AG08396 (cell line): ENCODE data around the gene RBM45.
"Not testable (repeated sequence)": the region's sequence is repeated elsewhere in the genome, so short reads cannot be mapped to it uniquely, and the experiment has no call there.

ENCODE experiments used
- DNase-seq: peaks from one replicate; pipeline ENCODE4 v3.0.0; 2012; ENCODE audit warnings: low spot score, mixed read lengths

RBM45 gene

DNA sequence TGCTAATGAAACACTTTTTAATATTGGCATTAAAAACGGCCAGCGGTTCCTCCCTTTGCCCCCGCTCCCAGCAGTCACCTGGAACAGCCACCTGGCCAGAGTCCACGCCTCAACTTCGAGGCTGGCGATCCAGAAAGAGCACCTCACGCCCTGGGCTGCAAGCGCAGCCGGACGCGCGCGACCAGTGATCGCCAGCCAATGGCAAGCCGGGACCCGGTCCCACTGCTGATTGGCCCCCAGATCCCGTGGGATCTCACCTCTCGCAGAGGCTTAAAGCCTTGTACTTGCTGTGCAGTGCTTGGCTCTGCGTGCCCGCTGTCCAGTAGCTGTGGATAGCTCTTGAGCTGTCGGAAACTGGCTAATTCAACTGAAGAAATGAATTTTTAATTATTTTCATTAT lies 4.1 kb upstream of the RBM45 start:
- DNase-seq: no peak

DNA sequence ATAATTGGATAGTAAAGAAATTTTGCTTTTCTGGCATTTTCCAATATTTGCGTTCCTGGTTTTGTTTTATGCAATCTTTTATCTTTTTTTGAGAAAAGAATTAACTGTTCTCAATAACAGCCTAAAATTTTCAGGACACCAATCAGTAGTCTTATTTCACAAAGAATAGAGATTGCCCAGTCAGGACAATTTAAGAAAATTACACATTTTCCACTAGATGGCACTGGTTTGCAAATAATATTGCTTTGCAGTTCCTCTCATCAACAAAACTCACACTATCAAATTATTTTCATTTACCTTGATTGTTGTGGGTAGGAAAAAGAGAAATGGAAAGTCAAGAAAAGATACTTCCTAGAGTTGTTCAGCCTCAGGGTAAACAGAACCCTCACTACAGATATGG lies 2.4 kb upstream of the RBM45 start:
- peak; percentile 65 for DNase-seq

DNA sequence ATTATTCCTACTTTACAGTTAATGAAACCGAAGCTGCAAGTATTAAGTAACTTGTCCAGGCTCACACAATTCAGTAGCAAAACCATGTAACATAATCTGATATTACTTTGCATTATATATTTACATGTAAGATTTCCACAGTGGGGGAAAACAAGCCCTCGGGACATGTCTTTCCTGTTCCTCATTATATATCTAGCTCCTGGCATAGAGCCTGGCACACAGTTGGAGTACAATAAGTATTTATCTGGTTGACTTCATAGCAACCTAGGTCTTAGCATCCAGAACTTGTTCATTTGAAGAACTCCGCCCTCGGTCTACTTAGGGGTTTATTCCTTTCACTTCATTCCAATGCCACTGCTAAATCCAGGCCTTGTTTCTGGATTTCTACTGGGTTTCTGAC lies 1.6 kb upstream of the RBM45 start:
- no peak for DNase-seq

DNA sequence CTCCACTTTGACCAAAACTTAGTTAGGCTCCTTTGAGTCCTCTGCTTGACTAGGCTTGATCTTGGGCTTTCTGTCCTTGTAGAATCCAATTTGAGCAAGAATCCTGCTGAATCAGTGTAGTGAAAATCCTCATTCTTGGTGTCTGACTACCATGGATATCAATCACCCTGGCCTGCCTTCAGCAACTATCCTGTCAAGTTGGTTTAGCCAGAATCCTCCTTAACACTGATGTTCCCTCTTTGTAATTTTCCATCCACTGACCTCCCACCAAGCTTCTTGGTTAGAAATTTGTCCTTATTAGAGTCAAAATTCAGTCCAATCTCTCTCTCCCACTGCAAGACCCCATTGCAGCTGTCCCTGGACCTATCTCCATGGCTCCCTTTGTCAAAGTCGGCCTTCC lies 494 bp upstream of the RBM45 start:
- no peak for DNase-seq

DNA sequence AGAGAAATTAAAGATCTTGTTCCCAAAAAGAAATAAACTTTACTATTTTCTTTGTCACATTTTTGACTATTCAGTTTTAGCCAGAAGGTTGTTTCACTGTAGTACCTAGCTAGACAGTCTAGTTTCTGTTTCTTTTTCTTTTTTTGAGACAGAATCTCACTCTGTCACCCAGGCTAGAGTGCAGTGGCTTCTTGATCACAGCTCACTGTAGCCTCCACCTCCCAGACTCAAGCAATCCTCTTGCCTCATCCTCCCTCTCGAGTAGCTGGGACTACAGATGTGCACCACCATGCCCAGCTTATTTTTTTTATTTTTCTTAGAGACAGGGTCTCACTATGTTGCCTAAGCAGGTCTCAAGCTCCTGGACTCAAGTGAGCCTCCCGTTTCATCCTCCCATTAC lies 2.2 kb downstream of the RBM45 start:
- DNase-seq: no peak

DNA sequence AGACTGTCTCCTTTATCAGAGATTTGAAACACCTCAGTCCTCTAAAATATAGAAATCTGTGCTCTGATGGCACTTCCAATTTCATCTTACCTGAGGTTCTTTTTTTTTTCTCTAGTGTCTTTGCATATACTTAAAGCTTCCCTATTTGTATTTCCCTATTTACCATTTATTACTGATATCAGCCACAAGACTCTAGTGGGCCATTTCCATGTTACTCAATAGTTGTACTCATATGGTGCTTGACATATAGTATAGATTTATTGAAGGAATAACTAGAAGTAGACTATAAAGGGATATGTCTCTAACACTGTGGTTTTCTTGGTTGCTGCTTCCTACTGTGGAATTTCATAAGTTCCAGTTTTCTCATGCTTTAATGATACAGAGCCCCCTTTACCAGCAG lies 3.0 kb downstream of the RBM45 start:
- no peak for DNase-seq

DNA sequence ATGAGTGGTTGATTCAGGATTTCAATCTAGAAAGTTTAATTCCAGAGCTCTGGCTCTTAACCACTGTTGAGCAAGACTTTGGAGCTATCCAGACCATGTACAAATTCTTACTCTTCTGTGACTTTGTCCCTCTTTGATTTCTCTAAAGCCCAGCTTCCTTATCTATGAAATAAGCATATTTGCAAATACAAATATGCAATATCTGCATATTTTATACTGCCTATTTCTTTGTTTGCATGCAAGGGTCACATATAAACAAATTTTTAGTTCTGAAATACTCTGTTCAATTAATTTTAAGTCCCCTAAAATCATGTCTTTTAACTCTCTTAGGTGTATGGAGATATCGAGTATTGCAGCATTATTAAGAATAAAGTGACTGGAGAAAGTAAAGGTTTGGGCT lies 5.5 kb downstream of the RBM45 start:
- DNase-seq: no peak

DNA sequence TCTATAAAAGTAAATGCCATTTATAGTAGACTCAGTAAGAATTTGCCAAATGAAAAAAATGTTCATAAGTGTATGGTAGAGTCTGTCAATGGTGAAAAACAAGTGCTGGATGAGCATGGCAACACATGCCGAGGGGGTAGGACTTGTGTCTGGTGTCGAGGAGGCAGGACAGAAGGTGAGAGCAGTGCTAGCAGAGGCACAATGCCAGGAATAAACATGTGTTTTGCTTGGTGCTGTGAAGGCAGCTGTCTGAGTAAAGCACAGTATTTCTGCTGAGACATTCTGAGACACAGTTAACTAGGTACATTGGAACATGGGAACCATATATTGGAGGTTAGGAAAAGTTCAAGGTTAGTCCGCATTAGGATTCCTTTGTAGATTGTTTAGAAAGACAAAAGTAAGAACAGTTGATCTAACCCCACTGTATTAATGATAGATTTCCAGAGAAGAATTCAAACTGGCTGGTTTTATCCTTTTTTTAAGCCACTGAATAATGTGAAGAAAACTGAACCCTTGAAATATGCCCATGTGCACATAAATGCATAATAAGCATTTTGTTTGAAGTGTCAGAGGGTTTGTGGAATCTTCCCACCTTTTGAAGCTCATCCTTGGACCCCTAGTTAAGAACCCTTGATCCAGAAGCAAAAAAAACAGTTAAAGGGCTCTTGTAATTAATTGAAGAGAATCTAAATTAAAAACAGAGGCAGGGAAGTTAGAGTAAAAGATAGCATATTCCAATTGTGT lies 7.1 kb downstream of the RBM45 start:
- no peak for DNase-seq

DNA sequence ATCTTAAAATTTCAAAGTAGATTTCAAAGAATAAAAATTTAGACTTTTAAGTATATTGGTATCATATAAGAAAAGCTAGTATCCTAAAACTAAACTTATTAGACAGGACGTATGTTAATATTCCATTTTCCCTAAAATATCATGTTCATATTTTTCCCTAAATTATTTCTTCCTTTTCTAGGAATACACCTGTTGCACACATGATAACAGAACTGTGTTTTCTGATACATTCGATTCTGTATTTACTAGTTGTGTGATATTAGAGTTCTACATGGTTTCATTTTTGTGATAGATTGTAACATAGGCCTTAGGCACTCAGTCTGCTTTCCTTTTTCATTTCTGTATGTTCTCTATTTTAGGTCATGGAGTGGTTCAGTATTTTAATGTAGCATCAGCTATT lies 10.9 kb downstream of the RBM45 start:
- DNase-seq: no peak

DNA sequence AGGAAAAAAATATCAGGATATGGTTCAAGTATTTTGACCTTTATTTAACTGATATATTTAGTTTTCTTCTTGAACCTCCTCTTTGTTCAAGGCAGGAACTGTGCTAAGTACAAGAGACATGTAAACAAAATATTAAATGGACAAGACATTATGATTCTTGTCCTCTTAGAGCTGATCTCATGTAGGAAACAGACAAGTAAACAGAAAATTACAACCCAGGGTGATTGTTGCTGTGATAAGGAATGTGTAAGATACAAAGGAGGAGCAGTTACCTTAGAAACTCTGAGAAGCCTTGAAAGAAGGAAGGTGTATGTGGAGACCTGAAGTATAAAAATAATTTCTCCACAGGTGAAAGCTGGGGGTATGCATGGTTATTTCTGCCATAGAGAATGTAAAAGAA lies 12.9 kb downstream of the RBM45 start:
- DNase-seq: no peak

DNA sequence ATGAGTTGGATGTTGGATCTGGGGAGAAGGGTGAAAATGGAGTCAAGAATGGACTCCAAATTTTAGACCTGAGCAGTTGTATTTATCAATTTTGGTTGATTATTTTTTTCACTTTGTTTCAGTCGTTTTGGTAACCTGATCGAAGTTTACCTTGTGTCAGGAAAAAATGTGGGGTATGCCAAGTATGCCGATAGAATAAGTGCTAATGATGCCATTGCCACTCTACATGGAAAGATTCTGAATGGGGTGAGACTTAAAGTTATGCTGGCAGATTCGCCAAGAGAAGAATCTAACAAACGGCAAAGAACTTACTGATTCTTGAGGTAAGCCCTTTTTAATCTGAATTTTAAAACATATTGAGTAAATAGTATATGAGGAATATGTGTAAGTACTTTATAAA lies 13.6 kb downstream of the RBM45 start:
- DNase-seq: no peak

DNA sequence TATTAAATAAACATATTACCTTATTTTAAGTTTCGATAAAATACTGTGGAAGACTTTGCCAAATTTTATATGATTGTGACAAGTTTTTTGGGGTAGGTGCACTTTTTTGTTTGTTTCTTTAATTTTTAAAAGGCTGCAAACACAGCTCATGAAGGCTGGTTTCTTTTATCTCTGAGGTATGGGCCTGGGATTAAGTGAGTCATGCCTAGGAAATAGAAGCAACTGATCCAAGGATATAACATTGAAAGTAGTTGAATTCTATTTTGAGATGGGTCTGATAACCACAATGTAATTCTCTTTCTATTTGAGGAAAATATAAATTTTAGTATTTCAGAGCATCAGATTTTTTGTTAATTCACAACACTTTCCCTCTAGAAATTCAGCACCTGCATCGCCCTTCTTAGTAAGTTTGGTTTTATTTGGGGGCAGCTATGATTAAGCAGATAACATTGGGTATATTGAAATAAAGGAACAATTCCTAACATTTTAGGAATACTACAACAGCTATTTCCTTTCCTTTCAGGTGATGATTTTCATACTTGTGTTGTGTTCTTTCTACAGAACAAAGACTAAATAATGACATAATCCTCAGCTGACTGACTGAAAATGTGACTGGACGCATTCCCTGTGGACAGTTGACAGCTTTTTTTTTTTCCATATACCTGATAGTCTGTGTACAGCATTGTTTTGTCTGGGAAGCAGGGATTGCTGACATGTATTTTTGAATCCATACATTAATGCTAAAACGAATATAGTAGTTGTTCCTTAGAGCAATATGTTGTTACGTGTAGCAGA lies 16.8 kb downstream of the RBM45 start:
- DNase-seq: no peak

DNA sequence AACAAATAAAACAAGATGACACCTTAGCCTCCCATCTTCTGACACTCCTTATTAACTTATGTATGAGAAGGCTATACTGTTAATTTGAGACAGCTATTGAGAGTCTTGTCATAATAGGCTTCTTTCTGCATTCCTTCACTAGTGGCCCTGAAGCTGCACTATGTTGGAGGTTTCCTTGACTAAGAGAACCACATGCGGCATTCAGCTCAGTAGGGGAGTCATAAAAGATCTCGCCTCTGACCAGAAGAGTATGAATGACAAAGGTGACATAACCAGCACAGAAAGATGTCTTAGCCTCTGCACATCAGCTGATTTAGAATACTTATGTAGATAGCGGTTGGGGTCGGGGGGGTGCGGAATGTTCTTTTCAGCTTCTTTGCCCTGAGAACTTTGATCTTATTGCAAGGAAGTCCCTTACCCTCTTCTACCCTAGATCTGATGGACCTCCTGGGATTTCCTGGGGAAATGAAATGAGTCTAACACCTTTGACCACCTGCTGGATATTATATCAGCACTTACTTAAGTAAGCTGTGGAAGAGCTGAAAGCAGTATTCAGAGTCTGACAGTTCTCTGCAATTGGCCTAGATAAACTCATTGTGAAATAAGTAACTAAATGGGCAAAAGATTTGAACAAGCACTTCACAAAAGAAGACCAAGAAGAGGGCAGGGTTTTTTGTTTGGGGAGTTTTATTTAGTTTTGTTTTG lies 24.2 kb downstream of the RBM45 start:
- DNase-seq: no peak

DNA sequence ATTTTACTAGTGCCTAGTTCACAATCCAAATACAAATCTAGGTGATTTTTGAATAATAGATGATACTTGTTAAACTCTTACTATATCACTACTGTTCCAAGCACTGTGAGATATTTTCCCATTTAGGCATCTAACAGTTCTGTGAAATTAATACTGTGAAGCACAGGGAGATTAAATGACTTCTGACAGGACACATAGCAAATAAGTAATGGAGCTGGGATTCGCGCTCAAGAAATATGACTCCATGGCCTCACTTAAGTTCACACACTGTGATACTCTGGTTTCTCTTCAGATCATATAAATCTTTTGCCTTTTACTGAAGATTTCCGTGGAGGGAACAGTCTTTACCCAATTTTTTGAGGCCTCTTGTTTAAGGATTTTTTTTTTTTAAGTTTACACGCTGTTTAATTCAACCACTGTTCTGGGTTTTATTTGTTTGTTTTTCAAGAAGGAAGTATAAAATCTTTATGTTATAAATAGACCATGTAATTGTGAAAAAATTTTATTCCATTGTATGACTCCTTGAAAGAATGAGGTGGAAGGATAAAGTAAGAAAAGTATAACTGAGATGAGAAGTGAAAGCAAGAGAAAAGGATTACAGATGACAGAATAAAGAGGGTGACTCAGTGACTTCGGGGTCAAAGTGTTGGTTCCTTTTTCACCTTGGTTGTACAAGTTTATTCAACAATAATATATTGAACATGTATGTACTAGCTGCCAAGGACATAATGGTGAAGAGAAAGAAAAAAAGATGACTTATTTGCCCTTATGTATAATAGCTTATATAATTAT lies 30.2 kb downstream of the RBM45 start:
- no peak for DNase-seq

DNA sequence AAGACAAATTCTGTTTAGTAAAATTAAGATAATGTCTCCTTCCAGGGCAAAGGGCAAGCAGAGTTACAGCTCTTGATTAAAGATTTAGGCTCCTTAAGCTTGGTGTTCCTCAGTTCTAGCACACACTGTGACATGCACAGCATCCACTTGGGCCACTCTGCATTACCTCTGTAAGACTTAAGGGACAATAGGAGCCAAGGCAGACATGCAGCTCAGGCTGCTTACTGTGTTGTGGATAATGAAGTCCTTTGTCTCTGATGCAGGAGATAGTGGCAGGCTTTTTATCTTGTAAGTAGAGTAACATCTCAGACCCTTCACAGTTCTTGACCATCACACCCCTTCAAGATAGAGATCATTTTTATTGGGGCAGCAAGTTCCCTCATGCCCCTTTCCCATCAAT lies 31.2 kb downstream of the RBM45 start:
- no peak for DNase-seq

DNA sequence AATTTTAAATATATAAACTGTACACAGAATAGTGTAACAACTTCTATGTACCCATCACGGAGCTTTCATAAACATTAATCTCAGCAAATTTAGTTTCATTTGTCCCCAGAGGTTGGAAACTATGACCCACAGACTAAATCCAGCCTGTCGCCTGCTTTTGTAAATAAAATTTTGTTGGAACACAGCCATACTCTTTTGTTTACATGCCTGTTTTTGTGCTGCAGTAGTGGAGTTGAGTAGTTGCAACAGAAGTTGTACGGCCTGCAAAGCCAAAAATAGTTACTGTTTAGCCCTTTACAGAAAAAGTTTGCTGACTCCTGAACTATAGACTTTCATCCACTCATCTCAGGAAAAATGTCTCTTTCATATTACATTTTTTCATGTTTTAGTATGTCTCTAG lies 39.8 kb downstream of the RBM45 start:
- DNase-seq: peak; percentile 10

DNA sequence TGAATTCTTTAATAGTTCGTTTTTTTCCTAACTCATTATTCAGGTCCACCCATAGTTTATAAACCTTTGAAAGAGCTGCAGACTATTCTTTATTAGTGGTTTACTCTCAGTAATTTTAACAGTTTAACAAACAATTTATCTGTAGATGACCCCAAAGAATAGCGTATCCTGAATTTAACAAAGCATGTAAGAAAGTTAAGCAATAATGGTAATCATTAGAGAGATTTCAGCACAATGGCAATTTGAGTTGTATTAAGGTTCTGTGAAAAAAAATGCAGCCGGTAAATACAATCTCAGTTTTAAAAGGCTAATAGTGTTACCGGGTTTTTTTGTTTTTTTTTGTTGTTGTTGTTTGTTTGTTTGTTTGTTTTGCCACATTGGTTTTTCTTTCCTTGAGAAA lies 40.3 kb downstream of the RBM45 start:
- no peak for DNase-seq

DNA sequence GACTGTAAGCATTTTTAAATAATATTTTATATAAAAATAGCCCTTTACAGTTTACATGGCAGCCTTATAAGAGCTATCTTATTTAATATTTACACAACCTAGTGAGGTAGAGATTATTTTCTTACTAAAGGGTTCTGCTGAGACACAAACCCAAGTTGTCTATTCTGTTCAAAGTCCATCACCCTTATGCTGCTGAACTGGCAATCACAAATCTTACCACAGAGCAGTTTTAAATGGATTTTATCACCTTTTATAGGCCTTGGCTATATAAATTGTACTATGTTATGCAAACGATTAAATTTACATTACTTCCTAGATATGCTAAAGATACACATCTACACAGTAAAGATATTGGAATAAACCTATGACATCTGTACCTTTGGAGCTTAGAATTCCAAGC lies 40.7 kb downstream of the RBM45 start:
- DNase-seq: no peak

DNA sequence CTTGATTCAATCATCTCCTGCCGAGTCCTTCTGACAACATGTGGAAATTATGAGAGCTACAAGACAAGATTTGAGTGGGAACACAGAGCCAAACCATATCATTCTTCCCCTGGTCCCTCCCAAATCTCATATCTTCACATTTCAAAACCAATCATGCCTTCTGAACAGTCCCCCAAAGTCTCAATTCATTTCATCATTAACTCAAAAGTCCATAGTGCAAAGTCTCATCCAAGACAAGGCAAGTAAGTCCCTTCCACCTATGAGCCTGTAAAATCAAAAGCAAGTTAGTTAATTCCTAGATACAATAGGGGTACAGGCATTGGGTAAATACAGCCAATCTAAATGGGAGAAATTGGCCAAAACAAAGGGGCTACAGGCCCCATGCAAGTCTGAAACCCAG lies 41.6 kb downstream of the RBM45 start:
- DNase-seq: not testable (repeated sequence)

DNA sequence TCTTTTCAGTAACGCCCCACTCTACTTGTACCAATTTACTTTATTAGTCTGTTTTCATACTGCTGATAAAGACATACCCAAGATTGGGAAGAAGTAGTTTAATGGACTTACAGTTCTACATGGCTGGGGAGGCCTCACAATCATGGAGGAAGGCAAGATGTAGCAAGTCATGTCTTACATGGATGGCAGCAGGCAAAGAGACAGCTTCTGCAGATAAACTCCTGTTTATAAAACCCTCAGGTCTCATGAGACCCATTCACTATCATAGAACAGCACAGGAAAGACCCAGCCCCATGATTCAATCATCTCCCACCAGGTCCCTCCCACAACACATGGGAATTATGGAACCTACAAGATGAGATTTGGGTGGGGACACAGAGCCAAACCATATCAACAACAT lies 43.3 kb downstream of the RBM45 start:
- no peak for DNase-seq

DNA sequence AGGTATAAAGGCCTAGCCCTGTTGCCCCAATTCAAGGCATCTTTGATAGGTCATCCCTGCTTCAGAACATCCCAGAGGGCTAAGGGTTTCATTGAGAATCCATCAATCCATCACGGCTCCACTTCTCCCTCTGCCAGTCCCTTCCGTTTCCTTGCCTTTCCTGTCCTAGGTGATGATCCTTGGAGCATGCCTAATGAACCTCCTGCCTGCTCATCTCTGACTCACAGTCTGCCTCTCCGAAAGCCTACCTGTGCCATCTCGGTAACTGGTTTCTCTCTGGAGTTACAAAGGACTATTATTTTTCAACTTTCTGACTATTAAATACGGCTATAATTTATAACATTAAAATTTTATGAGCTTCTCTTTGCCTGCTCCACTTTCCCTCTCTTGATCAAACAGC lies 45.3 kb downstream of the RBM45 start:
- no peak for DNase-seq

DNA sequence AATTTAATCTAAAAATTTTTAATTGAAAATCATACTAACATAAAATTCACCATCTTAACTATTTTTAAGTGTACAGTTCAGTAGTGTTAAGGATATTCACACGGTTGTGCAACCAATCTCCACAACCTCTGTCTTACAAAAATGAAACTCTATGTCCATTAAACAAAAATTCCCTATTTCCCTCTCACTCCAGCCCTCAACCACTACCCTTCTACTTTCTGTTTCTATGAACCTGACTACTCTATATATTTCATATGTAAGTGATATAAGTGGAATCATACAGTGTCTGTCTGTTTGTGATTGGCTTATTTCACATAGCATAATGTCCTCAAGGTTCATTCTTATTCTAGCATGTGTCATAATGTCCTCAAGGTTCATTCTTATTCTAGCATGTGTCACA lies 47.7 kb downstream of the RBM45 start:
- DNase-seq: no peak
